HuH-7 (cell line): Measurements from ENCODE around the gene RTCB.

Experiments
- DNase-seq: peaks from one replicate; pipeline ENCODE4 v3.0.0; 2011; ENCODE audit warnings: low spot score

The RTCB gene

GRCh38 chr22:32411829-32412592 lies at the start of gene RTCB:
Gene RTCB, minus strand, starts transcription at chr22:32412247. Its CDS starts 91 bp downstream, at chr22:32412156.
- DNase-seq, result peak; percentile 67

GRCh38 chr22:32457031-32457430 lies 45.0 kb upstream of the RTCB start:
- no peak for DNase-seq

- DNase-seq, result no peak
These were observed 36.9 kb upstream of the RTCB start for GRCh38 chr22:32448980-32449379.

- DNase-seq, result no peak
These were observed 34.3 kb upstream of the RTCB start for GRCh38 chr22:32446321-32446720.

- DNase-seq, result peak; percentile 25
These were observed 32.0 kb upstream of the RTCB start for GRCh38 chr22:32444068-32444467.

- no peak for DNase-seq
These were observed 18.3 kb upstream of the RTCB start for GRCh38 chr22:32430352-32430751.

- no peak for DNase-seq
These were observed 14.8 kb upstream of the RTCB start for GRCh38 chr22:32426881-32427280.

GRCh38 chr22:32423664-32424063 lies 11.6 kb upstream of the RTCB start:
- no peak for DNase-seq

GRCh38 chr22:32422062-32422461 lies 10.0 kb upstream of the RTCB start:
- DNase-seq, result no peak

- no peak for DNase-seq
These were observed 9.4 kb upstream of the RTCB start for GRCh38 chr22:32421484-32421883.

GRCh38 chr22:32417906-32418305 lies 5.9 kb upstream of the RTCB start:
- no peak for DNase-seq

- DNase-seq, result no peak
These were observed 4.6 kb upstream of the RTCB start for GRCh38 chr22:32416556-32417085.

- DNase-seq, result no peak
These were observed 2.1 kb upstream of the RTCB start for GRCh38 chr22:32414191-32414590.

GRCh38 chr22:32413719-32414118 lies 1.7 kb upstream of the RTCB start:
- peak; percentile 28 for DNase-seq

- DNase-seq, result no peak
These were observed 645 bp downstream of the RTCB start for GRCh38 chr22:32411402-32411801.

- DNase-seq, result no peak
These were observed 1.6 kb downstream of the RTCB start for GRCh38 chr22:32410459-32410858.

- DNase-seq, result no peak
These were observed 2.1 kb downstream of the RTCB start for GRCh38 chr22:32409977-32410376.

- DNase-seq, result no peak
These were observed 4.1 kb downstream of the RTCB start for GRCh38 chr22:32407936-32408335.

GRCh38 chr22:32407312-32407711 lies 4.7 kb downstream of the RTCB start:
- DNase-seq, result no peak

GRCh38 chr22:32404021-32404420 lies 8.0 kb downstream of the RTCB start:
- no peak for DNase-seq

- DNase-seq, result no peak
These were observed 10.6 kb downstream of the RTCB start for GRCh38 chr22:32401486-32401885.

GRCh38 chr22:32396746-32397145 lies 15.3 kb downstream of the RTCB start:
- DNase-seq, result no peak

- DNase-seq, result no peak
These were observed 15.8 kb downstream of the RTCB start for GRCh38 chr22:32396255-32396654.

- no peak for DNase-seq
These were observed 16.9 kb downstream of the RTCB start for GRCh38 chr22:32395107-32395506.
